WI38 (cell line): Measurements from ENCODE around the gene ACADS.

Experiments used
- H3K4me3 ChIP-seq: 2 replicates; pipeline ENCODE4 v1.5.1; 2011; ENCODE audit warnings: low read depth, mild to moderate bottlenecking, control low read depth, low read length
- CTCF ChIP-seq: IDR thresholded peaks from 2 replicates; pipeline ENCODE4 v1.5.1; 2012; ENCODE audit warnings: low read depth, mild to moderate bottlenecking, control low read depth, low read length

ACADS gene, protein sequence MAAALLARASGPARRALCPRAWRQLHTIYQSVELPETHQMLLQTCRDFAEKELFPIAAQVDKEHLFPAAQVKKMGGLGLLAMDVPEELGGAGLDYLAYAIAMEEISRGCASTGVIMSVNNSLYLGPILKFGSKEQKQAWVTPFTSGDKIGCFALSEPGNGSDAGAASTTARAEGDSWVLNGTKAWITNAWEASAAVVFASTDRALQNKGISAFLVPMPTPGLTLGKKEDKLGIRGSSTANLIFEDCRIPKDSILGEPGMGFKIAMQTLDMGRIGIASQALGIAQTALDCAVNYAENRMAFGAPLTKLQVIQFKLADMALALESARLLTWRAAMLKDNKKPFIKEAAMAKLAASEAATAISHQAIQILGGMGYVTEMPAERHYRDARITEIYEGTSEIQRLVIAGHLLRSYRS

DNA sequence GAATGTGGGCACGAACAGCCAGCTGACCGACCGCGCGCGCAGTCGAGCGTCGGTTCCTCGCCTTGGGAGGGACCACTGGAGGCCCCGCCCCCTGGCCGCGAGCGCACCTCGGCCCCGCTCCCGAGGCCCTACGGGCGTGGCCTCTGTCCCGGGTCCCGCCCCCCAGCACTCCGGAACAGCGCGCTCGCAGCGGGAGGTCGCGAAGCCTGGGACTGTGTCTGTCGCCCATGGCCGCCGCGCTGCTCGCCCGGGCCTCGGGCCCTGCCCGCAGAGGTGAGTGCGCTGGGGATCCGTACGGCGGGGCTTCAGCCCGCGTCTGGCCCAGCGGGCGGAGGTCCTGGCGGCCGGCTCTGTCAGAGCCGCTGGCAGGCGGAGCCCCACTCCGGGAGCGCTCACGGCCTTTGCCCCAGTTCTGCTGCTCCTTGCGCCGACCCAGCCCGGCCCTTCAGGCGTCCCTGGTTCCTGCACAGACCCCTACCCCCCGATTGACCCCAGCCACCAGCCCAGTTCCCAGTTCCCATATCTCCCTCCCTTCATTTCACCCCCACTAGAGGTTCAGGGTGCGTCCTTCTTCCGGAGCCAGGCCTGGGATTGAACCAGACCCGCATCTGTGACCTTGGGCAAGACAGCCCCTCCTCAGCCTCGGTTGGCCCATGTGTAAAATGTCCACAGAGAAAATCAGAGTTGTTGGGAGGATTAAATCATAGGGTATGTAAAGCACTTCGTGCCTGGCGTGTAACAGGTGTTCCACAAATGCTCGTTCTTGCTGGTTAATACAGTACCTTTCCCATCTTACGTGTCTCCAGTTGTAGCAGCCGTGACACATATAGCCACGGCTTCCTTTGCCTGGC lies at the start of gene ACADS:
Gene ACADS, plus strand, starts transcription at position 168 of the 851 bp plus-strand sequence. Its CDS starts 60 bp downstream, at position 228.
- no peak for TF ChIP-seq CTCF
- H3K4me3 ChIP-seq = peak within 1 kb of the TSS; percentile 72

DNA sequence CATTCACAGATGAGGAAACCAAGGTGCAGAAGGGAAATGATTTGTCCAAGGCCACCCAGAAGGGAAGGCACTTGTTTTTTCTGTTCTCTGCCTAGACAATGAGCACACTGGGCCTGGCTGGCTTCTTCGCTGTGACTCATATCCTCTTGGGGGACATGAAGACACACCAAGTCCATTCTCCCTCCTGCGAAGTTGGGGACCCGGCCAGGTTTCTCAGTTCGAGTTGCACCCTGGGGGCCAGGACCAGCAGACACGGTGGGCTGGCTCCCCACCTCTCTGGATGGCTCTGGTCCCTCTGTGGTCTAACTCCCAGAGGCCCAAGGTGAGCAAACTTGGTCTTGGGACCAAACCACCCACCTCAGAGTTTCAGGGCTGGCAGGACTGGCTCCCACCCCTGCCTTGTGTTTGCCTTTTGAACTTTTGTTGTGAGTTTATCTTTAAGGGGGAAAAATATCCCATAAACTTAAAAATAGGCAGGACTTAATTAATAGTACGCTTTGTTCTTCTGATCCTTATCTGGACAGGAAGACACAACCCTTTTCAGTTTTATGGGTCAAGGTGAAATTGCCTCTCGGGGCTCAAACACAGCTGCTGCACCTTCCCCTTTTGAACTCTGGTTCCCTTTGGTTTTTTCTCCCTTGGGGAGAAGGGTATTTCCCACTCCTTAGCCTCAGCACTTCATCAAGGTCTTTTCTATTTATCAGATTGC lies 47.7 kb upstream of the ACADS start:
- no peak overlapping the region for H3K4me3 ChIP-seq
- no peak for TF ChIP-seq CTCF

- TF ChIP-seq CTCF = no peak
- H3K4me3 ChIP-seq = no peak overlapping the region
Observed at GRCh38 chr12:120678572-120678971, 47.1 kb upstream of the ACADS start.

DNA sequence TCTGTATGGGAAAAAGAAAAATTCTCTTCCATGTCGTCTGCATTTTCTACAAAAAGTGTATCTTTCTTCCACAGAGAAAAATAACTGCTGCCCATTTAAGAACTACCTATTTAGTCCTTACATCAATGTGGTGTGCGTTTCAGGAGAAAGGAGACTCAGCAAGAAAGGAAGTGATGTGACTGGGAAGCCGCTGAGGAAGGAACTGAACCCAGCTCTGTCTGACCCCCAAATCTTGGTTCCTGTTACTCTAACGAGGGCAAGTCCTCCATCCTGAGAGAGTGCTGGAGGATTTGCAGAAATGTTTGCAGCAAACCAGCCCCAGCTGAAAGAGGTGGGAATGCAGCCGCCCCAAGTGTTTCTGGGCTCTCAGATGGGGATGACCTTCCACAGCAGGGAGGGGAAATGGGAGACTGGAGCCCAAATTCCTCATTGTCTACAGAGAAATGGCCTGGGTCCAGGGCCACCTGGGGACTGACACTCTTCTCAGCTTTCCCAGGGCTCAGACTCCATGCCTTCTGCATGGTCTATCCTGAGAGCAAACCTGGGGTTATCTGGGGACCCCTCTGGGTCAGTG lies 45.4 kb upstream of the ACADS start:
- H3K4me3 ChIP-seq = no peak overlapping the region
- TF ChIP-seq CTCF = no peak

DNA sequence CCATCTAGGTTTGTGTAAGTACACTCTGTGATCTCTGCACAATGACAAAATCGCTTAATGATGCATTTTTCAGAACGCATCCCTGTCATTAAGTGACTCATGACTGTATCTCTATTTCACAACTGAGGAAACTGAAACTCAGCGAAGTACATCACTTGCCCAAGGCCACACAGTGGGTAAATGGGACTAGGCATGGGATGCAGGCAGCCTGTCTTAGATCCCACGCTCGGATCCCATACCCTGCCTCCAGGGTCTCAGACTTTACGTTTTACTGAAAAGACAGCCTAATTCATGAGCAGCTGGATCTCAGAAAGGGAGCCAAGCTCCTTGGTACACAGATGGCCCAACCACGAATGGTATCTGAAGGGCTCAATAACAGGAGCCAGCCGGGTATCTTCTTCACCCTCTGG lies 41.1 kb upstream of the ACADS start:
- no peak overlapping the region for H3K4me3 ChIP-seq
- TF ChIP-seq CTCF = no peak

DNA sequence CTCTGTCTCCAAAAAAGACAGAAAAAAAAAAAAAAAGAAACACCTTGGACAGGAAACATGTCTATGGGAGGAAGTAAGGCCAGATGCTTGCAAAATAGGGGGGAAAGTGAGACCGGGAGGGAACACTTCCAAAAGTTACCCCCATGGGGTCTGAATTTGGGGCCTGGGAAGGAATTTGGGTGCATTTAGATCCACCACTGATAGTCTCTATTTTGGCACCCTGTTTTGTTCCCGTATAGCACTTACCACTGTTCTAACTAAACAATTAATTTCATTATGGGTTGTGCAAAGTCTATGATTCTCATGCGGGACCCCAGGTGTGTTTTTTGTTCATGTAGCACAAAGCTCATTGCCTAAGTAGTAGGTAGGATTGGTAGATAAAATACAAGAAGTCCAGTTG lies 40.1 kb upstream of the ACADS start:
- no peak overlapping the region for H3K4me3 ChIP-seq
- no peak for TF ChIP-seq CTCF
